ENCODE data around the gene BORCS5. TPM values are rescaled to one million over a fixed set of nuclear protein-coding genes. Genes with fewer than 3 reads are reported as not detected.
"Not testable (repeated sequence)": the region's sequence is repeated elsewhere in the genome, so short reads cannot be mapped to it uniquely, and the experiment has no call there.

Gene BORCS5
- total and polyA plus RNA-seq, 2 of the 8 experiments (the other 6 are each of a cell fraction or from before 2014, with no cell fraction given), result 8.3 to 17.4 TPM

- TF ChIP-seq ATF2 (IDR thresholded peaks at IDR 0.05; ENCODE audit: low read length) (no peak), SP1 (IDR thresholded peaks at IDR 0.05; ENCODE audit: low read depth, low read length) (no peak), CEBPB (IDR thresholded peaks at IDR 0.05; ENCODE audit: low read depth, low read length) (no peak), MAFK (IDR thresholded peaks at IDR 0.05; ENCODE audit: low read depth, low read length) (no peak)
Observed at GRCh38 chr12:12415886-12416285, 59.0 kb downstream of the BORCS5 start (continued).

GRCh38 chr12:12419165-12419564 lies 62.3 kb downstream of the BORCS5 start:
- not testable (repeated sequence) for H3K4me1 ChIP-seq (replicated peaks in 1 of 4; ENCODE audit: control insufficient read depth in 3 of 4, insufficient read depth in 4 of 4, low read length in 3 of 4); H3K36me3 ChIP-seq (ENCODE audit: control insufficient read depth in 2 of 4, insufficient read depth in 4 of 4, low read length in 3 of 4); H3K23ac ChIP-seq (ENCODE audit: insufficient read length); H3K4me2 ChIP-seq (ENCODE audit: insufficient read depth in 1 of 2, low read depth in 2 of 2, low read length in 2 of 2); H3K27me3 ChIP-seq (replicated peaks in 1 of 4; ENCODE audit: control insufficient read depth in 3 of 4, extremely low read depth in 1 of 4, insufficient read depth in 3 of 4, low read length in 3 of 4); H3K56ac ChIP-seq (replicated peaks; ENCODE audit: insufficient read length, low read depth, low read length); H3K4ac ChIP-seq (replicated peaks; ENCODE audit: insufficient read length, low read depth, low read length); H3K79me1 ChIP-seq (ENCODE audit: low read depth, low read length); DNase-seq (ENCODE audit: low read depth in 1 of 2, low spot score in 2 of 2); H3K14ac ChIP-seq (ENCODE audit: insufficient read length); H2BK12ac ChIP-seq (ENCODE audit: low read depth, low read length); H2BK5ac ChIP-seq (ENCODE audit: low read depth, low read length); H4K8ac ChIP-seq (ENCODE audit: extremely low read depth, insufficient read depth, low read length); H2AFZ ChIP-seq (ENCODE audit: low read length); H3K9ac ChIP-seq (replicated peaks in 1 of 4; ENCODE audit: extremely low read depth in 1 of 4, low read depth in 3 of 4, low read length in 3 of 4); FAIRE-seq; H3K18ac ChIP-seq (ENCODE audit: extremely low read depth, low read length); H2BK20ac ChIP-seq (ENCODE audit: low read length); H2AK5ac ChIP-seq (ENCODE audit: low read depth, low read length); H4K20me1 ChIP-seq (replicated peaks in 1 of 2; ENCODE audit: control insufficient read depth in 1 of 2, insufficient read depth in 2 of 2, low read length in 2 of 2); H3K4me3 ChIP-seq (ENCODE audit: extremely low read depth in 1 of 4, insufficient read depth in 2 of 4, low read depth in 3 of 4, low read length in 4 of 4); H3K27ac ChIP-seq (ENCODE audit: low read depth, low read length); H2BK120ac ChIP-seq (replicated peaks; ENCODE audit: low read depth, low read length); H3K23me2 ChIP-seq (ENCODE audit: low read depth, low read length); H4K5ac ChIP-seq (ENCODE audit: insufficient read length, low read depth, low read length); H3K79me2 ChIP-seq (ENCODE audit: control insufficient read depth in 1 of 2, insufficient read depth in 2 of 2, low read length in 2 of 2); H2BK15ac ChIP-seq (ENCODE audit: low read length); H4K91ac ChIP-seq (replicated peaks; ENCODE audit: insufficient read length, low read length)
- peaks cover 9 to 12% of the 10 kb centered on the region in 2 experiments; a peak in 2 of 4 replicates for H3K9me3 ChIP-seq (ENCODE audit: insufficient read depth in 2 of 2, low read depth in 1 of 2, low read length in 1 of 2)
- 87% methylated on average over 3 of the region's 3 CpGs; no CpG with 5 or more reads in 1 of the 2 experiments for WGBS, 2 experiments (ENCODE audit: extremely low coverage in 1 of 2, insufficient coverage in 1 of 2, insufficient read length in 1 of 2, insufficient replicate concordance in 2 of 2, low coverage in 1 of 2, low lambda C conversion rate in 2 of 2, missing lambda C conversion rate in 1 of 2)
- ChIA-PET CTCF (ENCODE audit: partially characterized antibody) (interaction anchor here (0.8 to 1.0 kb wide), 2 partner anchors 12 to 21 kb away, joined by 3 to 4 read pairs; no protein-coding TSS in a partner anchor), POLR2A (ENCODE audit: partially characterized antibody) (interaction anchor here (0.6 kb wide), 1 partner anchor 43 kb away, joined by 3 read pairs; no protein-coding TSS in a partner anchor)
